Fibroblast of skin of right biceps (primary cell): ENCODE data around the gene COL27A1.

Source experiments
- DNase-seq: peaks from one replicate; pipeline ENCODE4 v3.0.0-alpha.2; 2013

Gene COL27A1

GRCh38 chr9:114289571-114290481, 134.5 kb downstream of the COL27A1 start:
- DNase-seq = no peak

DNA sequence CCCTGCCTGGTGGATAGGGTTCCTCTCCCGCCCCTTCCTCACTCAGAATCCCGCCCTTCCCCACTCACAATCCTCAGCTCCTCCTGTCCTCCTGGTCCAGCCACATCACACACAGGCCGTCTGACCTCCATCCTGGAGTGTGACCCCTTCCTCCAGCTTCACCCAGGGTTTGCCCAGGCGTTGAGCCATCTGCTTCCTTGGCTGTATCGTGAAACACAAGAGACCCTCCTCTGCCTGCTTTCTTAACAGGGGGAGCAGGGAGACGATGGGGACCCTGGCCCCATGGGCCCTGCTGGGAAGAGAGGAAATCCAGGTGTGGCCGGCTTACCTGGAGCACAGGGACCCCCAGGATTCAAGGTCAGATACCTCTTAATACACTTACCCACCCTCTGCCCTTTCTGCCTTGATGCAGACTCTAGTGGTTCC, 135.2 kb downstream of the COL27A1 start:
- DNase-seq = no peak

GRCh38 chr9:114291064-114291474, 135.7 kb downstream of the COL27A1 start:
- DNase-seq = peak; percentile 68

DNA sequence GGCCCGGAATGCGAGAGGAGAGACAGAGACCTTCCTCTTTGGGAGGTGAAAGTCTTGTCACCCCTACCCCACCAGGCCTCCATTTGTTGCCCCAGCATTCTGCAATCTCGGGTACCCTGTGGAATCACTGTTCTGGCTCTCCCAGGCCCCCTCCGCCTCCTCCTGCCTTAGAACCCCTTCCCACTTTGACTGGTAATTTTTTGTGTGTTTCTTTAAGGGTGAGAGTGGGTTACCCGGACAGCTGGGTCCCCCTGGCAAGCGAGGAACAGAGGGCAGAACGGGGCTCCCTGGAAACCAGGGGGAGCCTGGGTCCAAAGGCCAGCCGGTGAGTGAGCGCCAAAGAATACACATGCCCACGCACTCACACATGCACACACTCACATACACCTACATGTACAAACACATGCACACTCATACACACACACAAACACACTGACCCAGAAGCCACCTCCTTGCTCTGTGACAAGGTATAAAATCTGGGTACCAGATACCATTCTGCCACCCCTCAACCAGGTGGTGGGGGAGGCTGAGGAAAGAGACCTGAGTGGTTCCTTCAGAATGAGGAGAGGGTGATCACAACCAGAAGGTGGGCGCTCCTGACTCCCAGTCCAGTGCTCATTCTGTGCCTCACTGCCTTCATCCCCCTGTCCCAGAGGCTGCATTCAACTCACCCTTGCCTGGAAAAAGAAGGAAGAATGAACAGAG, 136.7 kb downstream of the COL27A1 start:
- DNase-seq = no peak

DNA sequence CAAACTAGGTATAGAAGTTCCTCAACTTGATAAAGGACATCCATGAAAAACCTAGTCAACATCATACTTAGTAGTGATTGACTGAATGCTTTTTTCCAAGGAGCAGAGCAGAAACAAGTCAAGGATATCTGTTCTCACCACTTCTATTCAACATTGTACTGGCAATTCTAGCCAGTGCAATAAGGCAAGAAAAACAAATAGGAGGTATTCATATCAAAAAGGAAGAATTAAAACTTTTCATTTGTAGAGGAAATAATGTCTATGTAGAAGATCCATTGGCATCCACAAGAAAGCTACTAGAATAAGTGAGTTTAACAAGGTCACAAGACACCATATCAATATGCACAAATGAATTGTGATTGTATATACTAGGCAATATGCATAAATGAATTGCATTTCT, 139.3 kb downstream of the COL27A1 start:
- no peak for DNase-seq

GRCh38 chr9:114296338-114296737, 141.0 kb downstream of the COL27A1 start:
- no peak for DNase-seq

GRCh38 chr9:114299286-114300152, 144.2 kb downstream of the COL27A1 start:
- no peak for DNase-seq

GRCh38 chr9:114300153-114300845, 145.0 kb downstream of the COL27A1 start:
- no peak for DNase-seq

- DNase-seq = no peak
These were observed 145.8 kb downstream of the COL27A1 start for GRCh38 chr9:114300846-114301797.

- DNase-seq = no peak
These were observed 146.6 kb downstream of the COL27A1 start for GRCh38 chr9:114301798-114302565.

DNA sequence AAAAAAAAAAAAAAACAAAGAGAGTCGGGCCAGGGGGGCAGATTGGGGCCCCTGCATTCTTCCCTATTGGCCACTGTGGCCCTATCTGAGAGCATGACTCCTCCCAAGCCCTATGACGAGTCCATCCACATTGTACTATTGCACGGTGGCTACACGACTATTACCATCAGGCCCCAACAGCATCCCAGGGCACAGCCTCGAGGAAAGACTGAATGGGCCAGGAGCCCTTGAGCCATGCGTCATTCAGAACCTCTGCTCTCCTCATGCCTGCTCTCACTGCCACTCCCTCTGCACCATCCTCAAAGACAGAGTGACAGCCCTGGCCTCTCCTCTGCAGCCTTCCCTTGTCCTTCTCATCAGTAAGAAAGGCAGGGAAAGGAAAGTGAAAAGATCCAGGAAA, 147.4 kb downstream of the COL27A1 start:
- DNase-seq = no peak

- DNase-seq = no peak
These were observed 148.2 kb downstream of the COL27A1 start for GRCh38 chr9:114303571-114303970.

DNA sequence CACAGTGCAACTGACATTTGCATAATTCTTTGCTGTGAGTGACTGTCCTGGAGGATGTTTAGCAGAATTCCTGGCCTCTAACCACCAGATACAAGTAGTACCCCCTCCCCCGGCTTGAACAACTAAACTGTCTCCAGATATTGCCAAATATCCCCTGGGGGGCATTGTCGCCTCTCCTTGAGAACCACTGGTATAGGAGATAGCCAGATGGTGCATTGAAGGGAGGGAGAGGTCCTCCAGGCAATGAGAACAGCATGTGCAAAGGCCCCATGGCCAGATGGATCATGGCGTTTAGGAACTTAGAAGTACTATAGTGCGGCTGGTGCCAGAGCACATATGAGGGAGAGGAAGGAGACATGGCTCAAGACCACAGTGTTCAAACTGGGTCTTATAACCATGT, 148.6 kb downstream of the COL27A1 start:
- DNase-seq = no peak

DNA sequence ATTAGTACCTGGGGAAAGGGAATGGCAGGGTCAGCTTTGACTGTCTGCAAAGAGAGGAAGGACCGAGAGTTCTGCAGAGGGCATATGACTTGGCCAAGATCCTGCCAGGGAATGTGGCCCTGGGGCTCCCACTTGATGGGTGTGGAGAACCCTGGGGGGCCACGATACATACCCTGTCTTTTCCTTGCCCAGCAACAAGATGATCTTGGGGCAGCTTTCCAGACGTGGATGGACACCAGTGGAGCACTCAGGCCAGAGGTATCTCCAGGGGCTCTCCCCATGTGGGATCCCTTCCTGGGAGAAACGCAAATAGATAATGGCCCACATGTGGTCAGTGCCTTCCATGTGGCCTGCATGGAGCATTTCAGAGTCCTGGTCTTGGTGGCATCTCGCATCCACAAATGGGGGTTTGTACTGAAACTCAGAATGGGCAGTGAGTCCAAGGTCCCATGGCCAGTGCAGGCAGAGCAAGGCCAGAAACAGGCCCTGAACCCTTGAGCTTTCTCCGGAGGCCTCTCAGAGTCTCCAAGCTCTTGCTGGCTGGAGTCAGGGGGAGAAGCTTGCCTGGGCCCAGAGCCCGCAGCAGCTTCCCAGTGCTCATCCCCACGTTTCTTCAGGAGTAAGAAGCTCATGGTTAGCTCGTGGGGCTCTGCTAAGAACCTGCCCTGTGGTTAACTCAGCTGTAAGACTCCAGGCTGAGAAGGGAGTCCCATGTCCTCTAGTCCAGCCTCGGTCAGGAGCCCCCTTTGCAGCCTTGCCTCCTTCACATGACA, 149.3 kb downstream of the COL27A1 start:
- no peak for DNase-seq

DNA sequence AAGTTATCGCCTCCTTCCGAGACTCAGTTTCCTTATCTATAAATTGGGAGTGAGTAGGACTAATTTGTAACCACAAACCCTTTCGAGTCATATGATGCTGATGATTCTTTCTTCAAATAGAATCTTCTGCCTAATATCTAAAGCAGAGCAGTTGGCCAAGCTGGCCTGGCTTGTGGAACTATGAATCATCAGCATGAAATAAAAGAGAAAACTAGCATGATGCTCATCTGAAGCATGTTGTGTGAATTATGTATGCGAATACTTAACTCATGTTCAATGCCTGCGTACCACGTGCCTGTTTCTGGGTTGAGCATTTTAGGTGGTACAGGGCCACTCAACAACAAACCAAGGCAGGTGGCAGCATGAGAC, 152.5 kb downstream of the COL27A1 start:
- peak; percentile 41 for DNase-seq

GRCh38 chr9:114308361-114308950, 153.1 kb downstream of the COL27A1 start:
- no peak for DNase-seq

- DNase-seq = no peak
These were observed 153.8 kb downstream of the COL27A1 start for GRCh38 chr9:114309096-114309495.

DNA sequence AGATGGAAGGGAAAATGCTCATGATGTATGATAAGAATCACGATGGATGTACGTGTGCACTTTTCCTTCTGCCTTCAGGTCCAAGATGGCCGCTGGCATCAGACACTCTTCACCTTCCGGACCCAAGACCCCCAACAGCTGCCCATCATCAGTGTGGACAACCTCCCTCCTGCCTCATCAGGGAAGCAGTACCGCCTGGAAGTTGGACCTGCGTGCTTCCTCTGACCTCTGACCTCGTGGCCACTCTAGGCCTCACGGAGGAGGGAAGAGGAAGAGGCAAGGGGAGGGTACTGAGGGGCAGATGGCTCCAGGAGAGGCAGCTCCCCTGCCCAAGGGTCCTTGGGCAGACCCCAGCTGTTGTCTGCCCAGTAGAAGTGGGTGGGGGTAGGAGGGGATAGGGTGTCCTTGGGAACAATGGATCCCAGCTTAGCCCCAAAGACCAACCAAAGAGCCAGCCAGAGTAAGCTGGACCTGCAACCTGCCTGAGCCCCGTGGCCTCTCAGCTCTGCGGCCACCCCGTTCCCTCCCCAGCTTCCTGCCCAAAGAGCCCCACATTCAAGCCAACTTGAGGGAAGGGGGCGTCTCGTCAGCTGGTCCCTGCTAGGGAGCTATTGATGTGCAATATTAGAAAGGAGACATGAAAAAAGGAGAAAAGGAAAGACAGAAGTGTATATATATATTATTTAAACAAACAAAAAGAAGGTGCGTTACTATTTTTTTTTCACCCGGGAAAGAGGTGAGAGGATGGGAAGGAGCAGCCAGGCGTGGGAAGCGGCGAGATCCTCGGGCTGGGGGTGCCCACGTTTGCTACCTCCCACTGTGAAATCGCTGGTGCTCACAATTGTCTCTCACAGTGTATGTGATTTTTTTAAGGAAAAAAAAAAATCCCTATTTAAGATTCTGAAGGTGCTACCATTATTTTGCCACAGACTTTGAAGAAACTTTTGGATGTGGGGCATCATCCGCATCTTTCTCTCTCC, 155.4 kb downstream of the COL27A1 start:
- DNase-seq = no peak
